ENCODE results near the gene ATP6V0C.

DNA sequence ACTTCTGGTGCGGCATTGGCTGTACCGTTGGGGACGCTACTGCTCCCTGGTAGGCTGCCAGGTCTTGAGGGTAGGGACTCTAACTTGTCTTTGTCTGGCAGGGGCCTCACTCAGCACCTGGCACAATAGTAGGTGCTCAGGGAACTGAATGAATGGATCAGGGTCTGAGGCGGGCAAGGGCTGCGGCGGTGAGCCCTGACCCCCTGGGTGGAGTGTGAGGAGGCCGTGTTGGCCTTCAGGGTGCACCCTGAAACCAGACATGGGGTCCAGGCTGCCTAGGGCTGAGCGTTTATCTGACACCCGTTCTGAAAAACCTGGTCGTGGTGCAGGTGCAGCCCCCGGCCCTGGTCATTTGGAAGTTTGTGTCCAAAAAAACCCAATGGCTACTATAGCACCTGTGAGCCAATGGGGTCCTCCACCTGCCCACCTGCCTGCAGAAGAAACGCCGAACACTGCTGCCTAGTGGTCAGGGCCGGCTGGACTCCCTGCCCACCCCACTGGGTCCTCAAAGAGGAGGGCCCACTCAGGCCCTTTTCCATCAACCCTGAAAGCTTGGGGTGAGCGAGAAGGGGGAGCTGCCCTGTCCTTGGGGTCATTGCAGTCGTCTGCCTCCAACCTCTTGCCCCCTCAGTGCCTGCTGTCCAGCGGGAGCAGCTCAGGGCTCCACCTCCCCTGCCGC, 4.9 kb upstream of the ATP6V0C start:
- TF ChIP-seq, protein P1, sequence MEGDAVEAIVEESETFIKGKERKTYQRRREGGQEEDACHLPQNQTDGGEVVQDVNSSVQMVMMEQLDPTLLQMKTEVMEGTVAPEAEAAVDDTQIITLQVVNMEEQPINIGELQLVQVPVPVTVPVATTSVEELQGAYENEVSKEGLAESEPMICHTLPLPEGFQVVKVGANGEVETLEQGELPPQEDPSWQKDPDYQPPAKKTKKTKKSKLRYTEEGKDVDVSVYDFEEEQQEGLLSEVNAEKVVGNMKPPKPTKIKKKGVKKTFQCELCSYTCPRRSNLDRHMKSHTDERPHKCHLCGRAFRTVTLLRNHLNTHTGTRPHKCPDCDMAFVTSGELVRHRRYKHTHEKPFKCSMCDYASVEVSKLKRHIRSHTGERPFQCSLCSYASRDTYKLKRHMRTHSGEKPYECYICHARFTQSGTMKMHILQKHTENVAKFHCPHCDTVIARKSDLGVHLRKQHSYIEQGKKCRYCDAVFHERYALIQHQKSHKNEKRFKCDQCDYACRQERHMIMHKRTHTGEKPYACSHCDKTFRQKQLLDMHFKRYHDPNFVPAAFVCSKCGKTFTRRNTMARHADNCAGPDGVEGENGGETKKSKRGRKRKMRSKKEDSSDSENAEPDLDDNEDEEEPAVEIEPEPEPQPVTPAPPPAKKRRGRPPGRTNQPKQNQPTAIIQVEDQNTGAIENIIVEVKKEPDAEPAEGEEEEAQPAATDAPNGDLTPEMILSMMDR (IDR thresholded peaks at IDR 0.05; ENCODE audit: insufficient read depth, low read depth, low read length) = no peak
- no peak for TF ChIP-seq EZH2 (IDR thresholded peaks at IDR 0.05; ENCODE audit: insufficient read depth, low read length)
